Tibial artery (tissue), 4 donors: Measurements from ENCODE around the gene GHR.

Source experiments
- DNase-seq, 2 donors: peaks; one replicate each; pipeline ENCODE4 v3.0.0-alpha.2; 2019
- H3K27ac ChIP-seq, 2 donors: fragments of 200-600 bp; sonication (generic) in 1 of 2; 1 replicate in 1 of 2; 2 replicates in 1 of 2; pipeline ENCODE4 v1.5.1; 2018 to 2019; ENCODE audit warnings: mild to moderate bottlenecking in 1 of 2
- H3K27me3 ChIP-seq, 2 donors: fragments of 200-600 bp; sonication (generic) in 1 of 2; one replicate each; pipeline versions ENCODE4 v1.5.1 to v1.6.0; 2016 to 2019
- H3K36me3 ChIP-seq, 3 donors: fragments of 200-600 bp; sonication (generic) in 2 of 3; one replicate each; pipeline ENCODE4 v1.5.1; 2016 to 2019; ENCODE audit warnings: mild to moderate bottlenecking in 2 of 3
- H3K4me1 ChIP-seq, 4 donors: fragments of 200-600 bp; sonication (generic) in 2 of 4; 1 replicate in 3 of 4; 2 replicates in 1 of 4; pipeline ENCODE4 v1.5.1; 2016 to 2019
- H3K4me3 ChIP-seq, 2 donors: fragments of 200-600 bp; sonication (generic) in 1 of 2; 1 replicate in 1 of 2; 2 replicates in 1 of 2; pipeline ENCODE4 v1.5.1; 2018 to 2019; ENCODE audit warnings: mild to moderate bottlenecking in 2 of 2
- H3K9me3 ChIP-seq, 3 donors: fragments of 200-600 bp; sonication (generic) in 1 of 3; one replicate each; pipeline ENCODE4 v1.5.1; 2016 to 2019
- intact Hi-C: fragments of 100-400 bp; cut with DNase I; formaldehyde crosslinking; loops from one replicate; pipeline ENCODE4 v1.15.0; 2023; ENCODE audit warnings: low total_unique reads
- TF ChIP-seq, protein P1 (sequence below), 2 experiments: fragments of 200-600 bp in 1 of 2; fragments of 450-650 bp in 1 of 2; IDR thresholded peaks; one replicate each; pipeline ENCODE4 v1.5.1; 2017 to 2019; ENCODE audit warnings: antibody characterized with exemption in 2 of 2, mild to moderate bottlenecking in 1 of 2, moderate library complexity in 1 of 2

The GHR gene

DNA sequence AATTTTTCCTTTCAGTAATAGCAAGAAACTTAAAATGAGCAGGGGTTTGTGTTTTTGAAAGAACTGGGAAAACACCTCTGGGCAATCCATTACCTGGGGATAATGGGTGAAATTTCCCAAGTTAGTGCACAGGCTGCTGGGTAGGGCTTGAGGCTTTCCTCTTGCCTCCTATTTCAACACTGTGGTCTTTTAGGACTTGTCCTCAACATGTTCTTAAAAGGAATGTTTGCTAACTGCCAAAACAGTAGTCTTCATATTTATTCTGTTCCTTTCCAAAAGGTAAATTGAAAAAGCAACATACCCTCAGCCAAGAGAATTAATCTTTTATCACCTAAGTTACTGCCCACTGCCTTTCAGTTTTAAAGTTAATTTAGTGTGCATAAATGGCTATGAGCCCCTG is 175.1 kb downstream of the GHR start:
- Histone ChIP-seq H3K4me1 (peaks cover 0 to 16% (median 5%) of the 10 kb centered on the region in 4 donors), H3K27me3 (no peaks in the 10 kb centered on the region), H3K4me3 (no peak overlapping the region), H3K27ac (no peak overlapping the region), H3K9me3 (no peaks in the 10 kb centered on the region), H3K36me3 (no peaks in the 10 kb centered on the region)
- TF ChIP-seq, protein P1, sequence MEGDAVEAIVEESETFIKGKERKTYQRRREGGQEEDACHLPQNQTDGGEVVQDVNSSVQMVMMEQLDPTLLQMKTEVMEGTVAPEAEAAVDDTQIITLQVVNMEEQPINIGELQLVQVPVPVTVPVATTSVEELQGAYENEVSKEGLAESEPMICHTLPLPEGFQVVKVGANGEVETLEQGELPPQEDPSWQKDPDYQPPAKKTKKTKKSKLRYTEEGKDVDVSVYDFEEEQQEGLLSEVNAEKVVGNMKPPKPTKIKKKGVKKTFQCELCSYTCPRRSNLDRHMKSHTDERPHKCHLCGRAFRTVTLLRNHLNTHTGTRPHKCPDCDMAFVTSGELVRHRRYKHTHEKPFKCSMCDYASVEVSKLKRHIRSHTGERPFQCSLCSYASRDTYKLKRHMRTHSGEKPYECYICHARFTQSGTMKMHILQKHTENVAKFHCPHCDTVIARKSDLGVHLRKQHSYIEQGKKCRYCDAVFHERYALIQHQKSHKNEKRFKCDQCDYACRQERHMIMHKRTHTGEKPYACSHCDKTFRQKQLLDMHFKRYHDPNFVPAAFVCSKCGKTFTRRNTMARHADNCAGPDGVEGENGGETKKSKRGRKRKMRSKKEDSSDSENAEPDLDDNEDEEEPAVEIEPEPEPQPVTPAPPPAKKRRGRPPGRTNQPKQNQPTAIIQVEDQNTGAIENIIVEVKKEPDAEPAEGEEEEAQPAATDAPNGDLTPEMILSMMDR (IDR thresholded peaks at IDR 0.05), result no peak
- DNase-seq, result no peak
- intact Hi-C loops, result no loop called here

DNA sequence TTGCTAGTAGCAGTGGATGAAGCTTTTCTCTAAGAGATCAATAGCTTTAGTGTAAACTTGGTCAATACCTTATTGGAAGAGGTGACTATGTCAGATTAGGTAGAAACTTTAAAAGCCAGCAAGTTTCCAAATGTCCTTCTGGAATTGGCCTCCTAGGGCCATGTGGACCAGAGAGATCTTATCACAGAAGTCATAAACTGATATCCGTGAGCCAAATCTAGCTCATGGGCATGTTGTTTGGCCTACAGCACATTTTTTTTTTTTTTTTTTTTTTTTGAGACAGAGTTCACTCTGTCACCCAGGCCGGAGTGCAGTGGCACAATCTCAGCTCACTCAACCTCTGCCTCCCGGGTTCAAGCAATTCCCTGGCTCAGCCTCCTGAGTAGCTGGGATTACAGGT is 175.9 kb downstream of the GHR start:
- Histone ChIP-seq H3K9me3 (no peaks in the 10 kb centered on the region), H3K4me3 (no peak overlapping the region), H3K4me1 (peaks cover 0 to 16% (median 5%) of the 10 kb centered on the region in 4 donors), H3K36me3 (no peaks in the 10 kb centered on the region), H3K27me3 (no peaks in the 10 kb centered on the region), H3K27ac (no peak overlapping the region)
- intact Hi-C loops, result no loop called here
- TF ChIP-seq, protein P1 (IDR thresholded peaks at IDR 0.05), result no peak
- DNase-seq, result no peak

DNA sequence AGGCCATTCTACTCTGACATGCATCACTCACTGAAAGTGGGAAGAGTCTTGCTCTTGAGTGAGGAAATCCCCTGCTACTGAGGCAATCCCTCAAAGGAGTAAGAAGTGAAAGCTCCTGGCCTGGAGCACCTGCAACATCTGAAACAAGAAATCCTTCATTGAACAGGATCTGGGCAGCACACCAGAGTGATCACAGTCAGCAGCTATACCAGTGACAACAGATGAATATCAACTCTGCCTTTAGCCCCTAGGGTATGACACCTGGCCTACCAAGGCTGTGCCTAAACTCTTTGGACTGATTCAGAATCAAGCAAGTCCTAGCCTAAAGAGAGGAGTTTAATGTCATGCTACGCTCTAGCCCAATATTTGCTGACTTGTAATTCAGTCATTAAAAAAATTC is 177.2 kb downstream of the GHR start:
- Histone ChIP-seq H3K36me3 (no peaks in the 10 kb centered on the region), H3K4me3 (no peak overlapping the region), H3K9me3 (no peaks in the 10 kb centered on the region), H3K4me1 (peaks cover 0 to 19% (median 5%) of the 10 kb centered on the region in 4 donors), H3K27ac (no peak overlapping the region), H3K27me3 (no peaks in the 10 kb centered on the region)
- TF ChIP-seq, protein P1 (IDR thresholded peaks at IDR 0.05), result no peak
- intact Hi-C loops, result no loop called here
- DNase-seq, result no peak

DNA sequence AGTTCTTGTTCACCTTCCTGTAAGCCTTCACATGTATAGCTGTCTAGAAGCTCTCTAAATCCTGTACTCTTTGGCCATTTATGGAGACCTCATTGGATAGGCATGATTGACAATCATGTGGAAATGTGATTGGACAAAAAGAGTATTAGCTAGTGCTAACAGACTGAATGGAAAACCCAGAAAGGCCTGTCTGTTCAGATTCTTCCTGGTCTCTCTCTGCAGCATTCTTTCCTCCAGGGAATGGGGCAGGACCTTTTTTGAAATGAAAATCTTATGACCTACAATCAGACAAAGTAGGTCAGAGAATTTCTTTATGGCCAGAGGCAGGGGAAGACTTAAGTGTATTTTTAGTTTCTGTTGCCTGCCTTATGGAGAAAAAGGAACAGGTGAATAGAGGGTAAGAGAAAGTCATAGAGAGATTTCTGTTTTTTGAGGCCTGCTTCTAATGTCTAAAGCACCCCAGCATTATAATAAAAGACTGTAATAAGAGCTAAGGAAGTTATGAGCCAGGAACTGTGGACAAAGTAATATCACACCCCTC is 181.0 kb downstream of the GHR start:
- H3K4me1 ChIP-seq, result peaks cover 0 to 5% (median 2%) of the 10 kb centered on the region in 4 donors
- no peak for DNase-seq
- no peaks in the 10 kb centered on the region for H3K36me3 ChIP-seq
- no peaks in the 10 kb centered on the region for H3K9me3 ChIP-seq
- no peaks in the 10 kb centered on the region for H3K27me3 ChIP-seq
- intact Hi-C loops, result no loop called here
- TF ChIP-seq, protein P1 (IDR thresholded peaks at IDR 0.05), result no peak
- no peak overlapping the region for H3K4me3 ChIP-seq
- no peak overlapping the region for H3K27ac ChIP-seq

DNA sequence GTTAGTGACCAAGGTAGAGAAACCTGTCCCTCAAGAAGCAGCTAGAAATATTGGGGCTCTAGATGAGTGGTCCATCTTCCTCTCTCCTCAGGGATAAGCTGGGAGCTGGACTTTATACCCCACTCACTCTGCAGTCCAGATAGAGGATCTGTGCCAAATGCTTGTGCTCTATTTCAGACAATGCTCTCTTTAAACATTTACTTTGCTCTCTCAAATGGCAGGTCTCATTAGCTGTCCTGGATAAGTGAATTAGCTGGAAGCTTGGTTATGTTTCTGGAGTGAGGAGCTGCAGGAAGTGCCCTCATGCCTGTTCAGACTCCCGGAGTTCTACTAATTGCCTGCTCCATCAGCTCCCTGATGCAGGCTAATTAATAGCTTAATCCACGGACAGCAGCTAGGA is 182.3 kb downstream of the GHR start:
- no peak overlapping the region for H3K4me3 ChIP-seq
- TF ChIP-seq, protein P1 (IDR thresholded peaks at IDR 0.05), result no peak
- peaks cover 0 to 4% (median 0%) of the 10 kb centered on the region in 4 donors for H3K4me1 ChIP-seq
- intact Hi-C loops, result no loop called here
- H3K36me3 ChIP-seq, result no peaks in the 10 kb centered on the region
- H3K27ac ChIP-seq, result no peak overlapping the region
- no peaks in the 10 kb centered on the region for H3K9me3 ChIP-seq
- DNase-seq, result no peak
- H3K27me3 ChIP-seq, result no peaks in the 10 kb centered on the region

DNA sequence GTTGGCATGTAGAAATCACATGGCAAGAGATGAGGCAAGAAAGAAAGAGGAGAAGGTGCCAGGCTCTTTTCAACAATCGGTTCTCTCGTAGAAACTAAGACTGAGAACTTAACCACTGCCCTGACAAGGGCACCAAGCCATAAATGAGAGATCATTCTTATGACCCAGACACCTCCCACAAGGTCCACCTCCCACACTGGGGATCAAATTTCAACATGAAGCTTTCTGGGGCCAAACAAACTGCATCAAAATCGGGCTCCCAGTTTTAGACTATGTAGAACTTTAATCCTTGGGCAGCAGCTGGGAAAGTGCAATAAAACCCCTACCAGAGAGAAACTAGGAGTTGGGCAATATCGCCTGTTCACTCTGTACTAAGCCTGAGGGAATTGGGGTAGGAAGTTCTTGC is 183.2 kb downstream of the GHR start:
- TF ChIP-seq, protein P1 (IDR thresholded peaks at IDR 0.05), result no peak

More for the DNA sequence above, 183.2 kb downstream of the GHR start:
- H3K27me3 ChIP-seq, result no peaks in the 10 kb centered on the region
- no peak overlapping the region for H3K4me3 ChIP-seq
- intact Hi-C loops, result no loop called here
- peaks cover 0 to 4% (median 0%) of the 10 kb centered on the region in 4 donors for H3K4me1 ChIP-seq
- no peaks in the 10 kb centered on the region for H3K36me3 ChIP-seq
- DNase-seq, result no peak
- no peaks in the 10 kb centered on the region for H3K9me3 ChIP-seq
- H3K27ac ChIP-seq, result no peak overlapping the region
